Lung (tissue), 12 donors: ENCODE results near the gene NRDE2. TPM values are rescaled to one million over a fixed set of nuclear protein-coding genes. Genes with fewer than 3 reads are reported as not detected.

Source experiments
- ATAC-seq: fragments of 200-7000 bp; cut with Tn5 transposase; one replicate; pipeline ENCODE4 v1.9.1; 2020; ENCODE audit warnings: moderate number of reproducible peaks; ENCODE audit not compliant: insufficient read depth, low FRiP score
- DNase-seq, 3 donors: peaks; one replicate each; pipeline ENCODE4 v3.0.0-alpha.2; 2013 to 2017
- H3K27ac ChIP-seq, 2 donors: one replicate each; pipeline ENCODE4 v1.5.1; 2013; ENCODE audit warnings: mild to moderate bottlenecking in 2 of 2, moderate library complexity in 2 of 2, control low read depth in 1 of 2, inconsistent platforms in 1 of 2, low read depth in 1 of 2, low read length in 1 of 2
- H3K27me3 ChIP-seq, 3 donors: one replicate each; pipeline ENCODE4 v1.5.1; 2013; ENCODE audit warnings: low read length in 2 of 3; ENCODE audit not compliant: control insufficient read depth in 3 of 3, insufficient read depth in 3 of 3
- H3K36me3 ChIP-seq, 4 donors: one replicate each; pipeline ENCODE4 v1.5.1; 2013; ENCODE audit warnings: low read length in 4 of 4, mild to moderate bottlenecking in 1 of 4, moderate library complexity in 1 of 4; ENCODE audit not compliant: control insufficient read depth in 4 of 4, insufficient read depth in 4 of 4
- H3K4me1 ChIP-seq, 5 donors: one replicate each; pipeline ENCODE4 v1.5.1; 2013; ENCODE audit warnings: low read length in 5 of 5, mild to moderate bottlenecking in 2 of 5, moderate library complexity in 1 of 5; ENCODE audit not compliant: control insufficient read depth in 5 of 5, insufficient read depth in 5 of 5
- H3K4me3 ChIP-seq: one replicate; pipeline ENCODE4 v1.5.1; 2013; ENCODE audit warnings: mild to moderate bottlenecking, control low read depth, moderate library complexity
- H3K9ac ChIP-seq, 2 donors: one replicate each; pipeline ENCODE4 v1.5.1; 2013; ENCODE audit warnings: low read length in 2 of 2, control low read depth in 1 of 2; ENCODE audit not compliant: insufficient read depth in 1 of 2
- H3K9me3 ChIP-seq, 4 donors: one replicate each; pipeline ENCODE4 v1.5.1; 2013; ENCODE audit warnings: low read length in 3 of 4, mild to moderate bottlenecking in 1 of 4, moderate library complexity in 1 of 4; ENCODE audit not compliant: control insufficient read depth in 4 of 4, insufficient read depth in 3 of 4
- WGBS, 2 donors: extraction: QIAGEN DNeasy Blood & Tissue Kit; methylation state at CpG; one replicate each; pipeline ENCODE4 v1.1.7; 2013; 5-methylcytosine and 5-hydroxymethylcytosine counted together
- polyA plus RNA-seq, 2 donors: library from polyadenylated mRNA; stranded (reverse); fragments of 200-250 nt; gene quantifications; one replicate each; pipeline ENCODE4 v1.2.1, GENCODE V29; 2013
- total RNA-seq, 2 donors: library from RNA; depleted of rRNA in 1 of 2; stranded (reverse); fragments of >200 nt in 1 of 2; gene quantifications; one replicate each; pipeline ENCODE4 v1.2.1, GENCODE V29; 2014 to 2021
- TF ChIP-seq, protein P1 (sequence below): IDR thresholded peaks from 2 replicates; pipeline ENCODE4 v1.5.1; 2012; ENCODE audit warnings: mild to moderate bottlenecking; ENCODE audit errors: control extremely low read depth, extremely low read depth
- donor health status: control.
- donor health status: control.
- donor health status: Bipolar disorder and iron deficiency.
- donor health status: healthy.
- donor health status: DM: yes; HTN: yes; CAD: no.

Gene NRDE2
- total and polyA plus RNA-seq, 4 donors: 7.0 to 21.0 (median 13.3) TPM

GRCh38 chr14:90348270-90348669, 16.5 kb upstream of the NRDE2 start:
- ATAC-seq (no peak), DNase-seq (no peak)
- no peak overlapping the region for H3K4me3 ChIP-seq
- no peak overlapping the region for H3K9ac ChIP-seq
- no peaks in the 10 kb centered on the region for H3K27me3 ChIP-seq
- WGBS, 2 donors: 93 to 95% methylated on average over 2 of the region's 2 CpGs
- no peak overlapping the region for H3K27ac ChIP-seq
- no peaks in the 10 kb centered on the region for H3K4me1 ChIP-seq
- TF ChIP-seq, protein P1, sequence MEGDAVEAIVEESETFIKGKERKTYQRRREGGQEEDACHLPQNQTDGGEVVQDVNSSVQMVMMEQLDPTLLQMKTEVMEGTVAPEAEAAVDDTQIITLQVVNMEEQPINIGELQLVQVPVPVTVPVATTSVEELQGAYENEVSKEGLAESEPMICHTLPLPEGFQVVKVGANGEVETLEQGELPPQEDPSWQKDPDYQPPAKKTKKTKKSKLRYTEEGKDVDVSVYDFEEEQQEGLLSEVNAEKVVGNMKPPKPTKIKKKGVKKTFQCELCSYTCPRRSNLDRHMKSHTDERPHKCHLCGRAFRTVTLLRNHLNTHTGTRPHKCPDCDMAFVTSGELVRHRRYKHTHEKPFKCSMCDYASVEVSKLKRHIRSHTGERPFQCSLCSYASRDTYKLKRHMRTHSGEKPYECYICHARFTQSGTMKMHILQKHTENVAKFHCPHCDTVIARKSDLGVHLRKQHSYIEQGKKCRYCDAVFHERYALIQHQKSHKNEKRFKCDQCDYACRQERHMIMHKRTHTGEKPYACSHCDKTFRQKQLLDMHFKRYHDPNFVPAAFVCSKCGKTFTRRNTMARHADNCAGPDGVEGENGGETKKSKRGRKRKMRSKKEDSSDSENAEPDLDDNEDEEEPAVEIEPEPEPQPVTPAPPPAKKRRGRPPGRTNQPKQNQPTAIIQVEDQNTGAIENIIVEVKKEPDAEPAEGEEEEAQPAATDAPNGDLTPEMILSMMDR: no peak
- no peaks in the 10 kb centered on the region for H3K9me3 ChIP-seq
- no peaks in the 10 kb centered on the region for H3K36me3 ChIP-seq

DNA sequence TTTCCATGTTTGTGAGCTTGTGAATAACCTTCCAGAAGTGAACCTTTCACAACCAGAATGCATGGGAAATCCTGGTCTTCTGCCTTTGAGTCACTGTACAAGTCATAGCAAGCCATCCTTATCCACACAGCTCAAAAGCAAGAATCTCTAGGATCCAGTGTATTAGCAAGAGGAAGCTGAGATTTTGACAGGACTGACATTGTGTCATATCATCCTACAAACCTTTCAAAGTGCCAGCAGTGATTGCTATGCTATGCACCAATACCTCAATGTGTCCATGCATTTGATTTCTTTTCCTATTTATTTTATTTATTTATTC, 13.5 kb upstream of the NRDE2 start:
- Histone ChIP-seq H3K9me3 (no peaks in the 10 kb centered on the region), H3K4me3 (no peak overlapping the region), H3K27me3 (no peaks in the 10 kb centered on the region), H3K36me3 (no peaks in the 10 kb centered on the region), H3K4me1 (no peaks in the 10 kb centered on the region), H3K27ac (no peak overlapping the region), H3K9ac (no peak overlapping the region)
- TF ChIP-seq, protein P1: no peak
- ATAC-seq (no peak), DNase-seq (no peak)

- H3K9ac ChIP-seq: no peak overlapping the region
- WGBS, 2 donors: 64% methylated on average over 10 of the region's 10 CpGs
- H3K27ac ChIP-seq: no peak overlapping the region
- TF ChIP-seq, protein P1: no peak
- H3K27me3 ChIP-seq: no peaks in the 10 kb centered on the region
- H3K4me3 ChIP-seq: no peak overlapping the region
- no peaks in the 10 kb centered on the region for H3K9me3 ChIP-seq
- DNase-seq (no peak), ATAC-seq (no peak)
- H3K4me1 ChIP-seq: no peaks in the 10 kb centered on the region
- no peaks in the 10 kb centered on the region for H3K36me3 ChIP-seq
These were observed 12.8 kb upstream of the NRDE2 start for GRCh38 chr14:90344331-90345238.
